ENCODE results near the gene CCDC92. TPM values are rescaled to one million over a fixed set of nuclear protein-coding genes. Genes with fewer than 3 reads are reported as not detected.
"Not testable (repeated sequence)": the region's sequence is repeated elsewhere in the genome, so short reads cannot be mapped to it uniquely, and the experiment has no call there.

CCDC92 gene
- total and polyA plus RNA-seq, 2 of the 13 experiments (the other 11 are each of a cell fraction or from before 2014, with no cell fraction given), result 5.4 to 14.7 TPM

GRCh38 chr12:123911672-123912409 lies 60.8 kb downstream of the CCDC92 start:
- H3K27me3 ChIP-seq (ENCODE audit: control insufficient read depth in 1 of 2, insufficient read depth in 2 of 2, low read length in 2 of 2); H3K27ac ChIP-seq (ENCODE audit: extremely low read length, insufficient read depth, low read length); DNase-seq (ENCODE audit: low spot score); H3K9me3 ChIP-seq (ENCODE audit: low read length); BruUV-seq (replicated peaks); H2AFZ ChIP-seq (ENCODE audit: low read length); H4K20me1 ChIP-seq (ENCODE audit: insufficient read depth, low read length); intact Hi-C loops (cut with micrococcal nuclease; ENCODE audit: unreplicated experiment); FAIRE-seq; CTCF ChIA-PET (ENCODE audit: low intra/inter-chr PET ratio, low total read pairs); H3K79me2 ChIP-seq (ENCODE audit: insufficient read depth, low read length); H3K9ac ChIP-seq (ENCODE audit: insufficient read depth, low read depth, low read length); ATAC-seq; H3K4me3 ChIP-seq (replicated peaks in 1 of 3; ENCODE audit: insufficient read depth in 1 of 3, low read depth in 2 of 3, low read length in 3 of 3); H3K4me2 ChIP-seq (ENCODE audit: low read depth, low read length); H3K36me3 ChIP-seq (replicated peaks in 1 of 2; ENCODE audit: control insufficient read depth in 1 of 2, insufficient read depth in 2 of 2, low read length in 2 of 2); in situ Hi-C loops (cut with HindIII; ENCODE audit: extremely low pct_ligation_motif_present, low pct_unique_long_range_greater_than_20kb): not testable (repeated sequence)
- H3K4me1 ChIP-seq (ENCODE audit: insufficient read depth, low read length), result peaks cover 18% of the 10 kb centered on the region
- POLR2A ChIA-PET, result interaction anchor here (1.5 kb wide), 1 partner anchor 61 kb away, joined by 3 read pairs; the partner anchor contains the start of genes CCDC92 and ZNF664
- no CpG with 5 or more reads among the region's 9 CpGs for WGBS (ENCODE audit: low lambda C conversion rate)
- peak; percentile 99 for TF ChIP-seq SRSF1 (optimal IDR thresholded peaks at IDR 0.05; ENCODE audit: low read depth, low read length)

GRCh38 chr12:123910761-123911193 lies 61.9 kb downstream of the CCDC92 start:
- no peaks in the 10 kb centered on the region for H3K9me3 ChIP-seq (ENCODE audit: low read length)
- no peak for FAIRE-seq
- H3K4me3 ChIP-seq (replicated peaks in 1 of 3; ENCODE audit: insufficient read depth in 1 of 3, low read depth in 2 of 3, low read length in 3 of 3), result no peak overlapping the region
- H3K4me2 ChIP-seq (ENCODE audit: low read depth, low read length), result no peak overlapping the region
- no peaks in the 10 kb centered on the region for H3K36me3 ChIP-seq (replicated peaks in 1 of 2; ENCODE audit: control insufficient read depth in 1 of 2, insufficient read depth in 2 of 2, low read length in 2 of 2)
- H4K20me1 ChIP-seq (ENCODE audit: insufficient read depth, low read length), result no peaks in the 10 kb centered on the region
- peak; percentile 54 for ATAC-seq
- ChIA-PET POLR2A (interaction anchor here (1.5 kb wide), 1 partner anchor 62 kb away, joined by 3 read pairs; the partner anchor contains the start of genes CCDC92 and ZNF664), CTCF (ENCODE audit: low intra/inter-chr PET ratio, low total read pairs) (no interaction called here)
- no peaks in the 10 kb centered on the region; a peak in 1 of 5 replicates for H3K27me3 ChIP-seq (ENCODE audit: control insufficient read depth in 1 of 2, insufficient read depth in 2 of 2, low read length in 2 of 2)
- no peaks in the 10 kb centered on the region for H3K79me2 ChIP-seq (ENCODE audit: insufficient read depth, low read length)
- no TSS peak for BruUV-seq (replicated peaks)
- DNase-seq (ENCODE audit: low spot score), result no peak
- whole genome bisulfite sequencing (ENCODE audit: low lambda C conversion rate), result 12% methylated on average over 4 of the region's 5 CpGs
- H3K27ac ChIP-seq (ENCODE audit: extremely low read length, insufficient read depth, low read length), result no peak overlapping the region
- in situ Hi-C loops (cut with HindIII; ENCODE audit: extremely low pct_ligation_motif_present, low pct_unique_long_range_greater_than_20kb) (no loop called here), intact Hi-C loops (cut with micrococcal nuclease; ENCODE audit: unreplicated experiment) (no loop called here)
- H2AFZ ChIP-seq (ENCODE audit: low read length), result no peak overlapping the region
- peaks cover 20% of the 10 kb centered on the region for H3K4me1 ChIP-seq (ENCODE audit: insufficient read depth, low read length)
- no peak overlapping the region for H3K9ac ChIP-seq (ENCODE audit: insufficient read depth, low read depth, low read length)
- TF ChIP-seq ZNF432 (CRISPR knock-in tag; IDR thresholded peaks at IDR 0.05; ENCODE audit: borderline replicate concordance) (no peak), ZNF121 (CRISPR knock-in tag; IDR thresholded peaks at IDR 0.05) (peak; percentile 71), ZNF263 (CRISPR knock-in tag; IDR thresholded peaks at IDR 0.05) (no peak), ZNF460 (CRISPR knock-in tag; IDR thresholded peaks at IDR 0.05; ENCODE audit: borderline replicate concordance) (peak; percentile 95), ZNF501 (CRISPR knock-in tag; IDR thresholded peaks at IDR 0.05) (no peak), ZSCAN20 (CRISPR knock-in tag; IDR thresholded peaks at IDR 0.05; ENCODE audit: borderline replicate concordance) (no peak), ZNF770 (CRISPR knock-in tag; IDR thresholded peaks at IDR 0.05) (peak; percentile 23; the same call in 1 of the 2 replicates), REXO4 (CRISPR knock-in tag; IDR thresholded peaks at IDR 0.05; ENCODE audit: borderline replicate concordance) (no peak), ZNF3 (CRISPR knock-in tag; IDR thresholded peaks at IDR 0.05) (peak; percentile 80), KDM1A (CRISPR knock-in tag; IDR thresholded peaks at IDR 0.05) (0 out of 2 replicates have a peak, but pooled peaks have one; percentile 26), PPARG (CRISPR knock-in tag; conservative IDR thresholded peaks at IDR 0.05) (no peak)

All from HepG2 (cell line).